ENCODE data around the gene B4GALT5. TPM values are rescaled to one million over a fixed set of nuclear protein-coding genes. Genes with fewer than 3 reads are reported as not detected.
A peak's percentile ranks its signal among the peaks of the same experiment; 100 is the strongest.

The B4GALT5 gene
- total RNA-seq, 3 donors from 2014 or later (not counting 1 experiment from before 2014, with no cell fraction given), result 15.5 to 29.1 (median 28.6) TPM

- H3K9me3 Mint-ChIP-seq, result peaks cover 0 to 3% of the 10 kb centered on the region in 2 donors
Measured at GRCh38 chr20:49585585-49586245, 128.0 kb downstream of the B4GALT5 start.

GRCh38 chr20:49584418-49585382 lies 129.0 kb downstream of the B4GALT5 start:
- H3K4me1 Mint-ChIP-seq, result peaks cover 14 to 36% of the 10 kb centered on the region in 2 donors
- intact Hi-C loops (cut with micrococcal nuclease), result no loop called here
- H3K27me3 Mint-ChIP-seq (ENCODE audit: low read depth in 2 of 2), result peaks cover 9 to 15% of the 10 kb centered on the region in 2 donors
- H3K4me3 ChIP-seq (ENCODE audit: low read length), result no peak overlapping the region
- H3K36me3 ChIP-seq (ENCODE audit: control insufficient read depth, insufficient read depth, low read length), result no peaks in the 10 kb centered on the region
- peaks cover 0 to 3% of the 10 kb centered on the region in 2 donors for H3K9me3 Mint-ChIP-seq
- ATAC-seq, result peak; percentile 72 to 84 (median 82)
- H3K27ac ChIP-seq (ENCODE audit: low read length), result no peak overlapping the region
- H3K4me3 Mint-ChIP-seq, result peak overlapping the region; percentile 45
- no peaks in the 10 kb centered on the region for H3K36me3 Mint-ChIP-seq
- peaks cover 21% of the 10 kb centered on the region for H3K4me1 ChIP-seq (ENCODE audit: control insufficient read depth, insufficient read depth, low read length)
- peak in 1 of 2 donors; percentile 19 for DNase-seq
- peaks cover 4% of the 10 kb centered on the region for H3K9me3 ChIP-seq (ENCODE audit: control insufficient read depth, insufficient read depth, low read length)
- no peak for TF ChIP-seq CTCF (IDR thresholded peaks at IDR 0.05)
- WGBS (ENCODE audit: insufficient coverage), result 65% methylated on average over 14 of the region's 14 CpGs
- no peaks in the 10 kb centered on the region for H3K27me3 ChIP-seq (ENCODE audit: control insufficient read depth, insufficient read depth, low read length)
- peak overlapping the region in 1 of 2 donors; percentile 72 for H3K27ac Mint-ChIP-seq

More at GRCh38 chr20:49585585-49586245, 128.0 kb downstream of the B4GALT5 start:
- Mint-ChIP-seq H3K27me3 (ENCODE audit: low read depth in 2 of 2) (peaks cover 8 to 22% of the 10 kb centered on the region in 2 donors), H3K4me3 (no peak overlapping the region), H3K4me1 (peaks cover 14 to 42% of the 10 kb centered on the region in 2 donors), H3K27ac (peak overlapping the region in 1 of 2 donors; percentile 72), H3K36me3 (no peaks in the 10 kb centered on the region)
- Histone ChIP-seq H3K27ac (ENCODE audit: low read length) (no peak overlapping the region), H3K36me3 (ENCODE audit: control insufficient read depth, insufficient read depth, low read length) (no peaks in the 10 kb centered on the region), H3K4me1 (ENCODE audit: control insufficient read depth, insufficient read depth, low read length) (peaks cover 26% of the 10 kb centered on the region), H3K9me3 (ENCODE audit: control insufficient read depth, insufficient read depth, low read length) (peaks cover 4% of the 10 kb centered on the region), H3K4me3 (ENCODE audit: low read length) (no peak overlapping the region), H3K27me3 (ENCODE audit: control insufficient read depth, insufficient read depth, low read length) (no peaks in the 10 kb centered on the region)
- ATAC-seq (no peak), DNase-seq (no peak)
- no peak for TF ChIP-seq CTCF (IDR thresholded peaks at IDR 0.05)
- 93% methylated on average over 6 of the region's 9 CpGs for WGBS (ENCODE audit: insufficient coverage)
- intact Hi-C loops (cut with micrococcal nuclease), result no loop called here

GRCh38 chr20:49583669-49584417 lies 129.8 kb downstream of the B4GALT5 start:
- H3K4me3 Mint-ChIP-seq, result no peak overlapping the region
- Histone ChIP-seq H3K9me3 (ENCODE audit: control insufficient read depth, insufficient read depth, low read length) (peaks cover 4% of the 10 kb centered on the region), H3K4me1 (ENCODE audit: control insufficient read depth, insufficient read depth, low read length) (peaks cover 21% of the 10 kb centered on the region), H3K27ac (ENCODE audit: low read length) (no peak overlapping the region), H3K27me3 (ENCODE audit: control insufficient read depth, insufficient read depth, low read length) (no peaks in the 10 kb centered on the region), H3K4me3 (ENCODE audit: low read length) (no peak overlapping the region), H3K36me3 (ENCODE audit: control insufficient read depth, insufficient read depth, low read length) (no peaks in the 10 kb centered on the region)
- 80% methylated on average over 12 of the region's 12 CpGs for WGBS (ENCODE audit: insufficient coverage)
- no peak for DNase-seq
- no peak for TF ChIP-seq CTCF (IDR thresholded peaks at IDR 0.05)
- intact Hi-C loops (cut with micrococcal nuclease), result no loop called here
- H3K36me3 Mint-ChIP-seq, result no peaks in the 10 kb centered on the region
- ATAC-seq, result peak in 2 of 3 donors; percentile 25
- peak overlapping the region in 1 of 2 donors; percentile 72 for H3K27ac Mint-ChIP-seq
- H3K9me3 Mint-ChIP-seq, result peaks cover 0 to 3% of the 10 kb centered on the region in 2 donors
- peaks cover 14 to 34% of the 10 kb centered on the region in 2 donors for H3K4me1 Mint-ChIP-seq
- peaks cover 13% of the 10 kb centered on the region in 2 donors for H3K27me3 Mint-ChIP-seq (ENCODE audit: low read depth in 2 of 2)

All from natural killer cell (primary cell).